NCI-H510A (cell line): ENCODE measurements around the gene EHBP1L1.
A peak's percentile ranks its signal among the peaks of the same experiment; 100 is the strongest.
"Not testable (repeated sequence)": the region's sequence is repeated elsewhere in the genome, so short reads cannot be mapped to it uniquely, and the experiment has no call there.

Experiments used
- DNase-seq: peaks from one replicate; lab custom pipeline; 2025; lab: John Stamatoyannopoulos, UW

Gene EHBP1L1

DNA sequence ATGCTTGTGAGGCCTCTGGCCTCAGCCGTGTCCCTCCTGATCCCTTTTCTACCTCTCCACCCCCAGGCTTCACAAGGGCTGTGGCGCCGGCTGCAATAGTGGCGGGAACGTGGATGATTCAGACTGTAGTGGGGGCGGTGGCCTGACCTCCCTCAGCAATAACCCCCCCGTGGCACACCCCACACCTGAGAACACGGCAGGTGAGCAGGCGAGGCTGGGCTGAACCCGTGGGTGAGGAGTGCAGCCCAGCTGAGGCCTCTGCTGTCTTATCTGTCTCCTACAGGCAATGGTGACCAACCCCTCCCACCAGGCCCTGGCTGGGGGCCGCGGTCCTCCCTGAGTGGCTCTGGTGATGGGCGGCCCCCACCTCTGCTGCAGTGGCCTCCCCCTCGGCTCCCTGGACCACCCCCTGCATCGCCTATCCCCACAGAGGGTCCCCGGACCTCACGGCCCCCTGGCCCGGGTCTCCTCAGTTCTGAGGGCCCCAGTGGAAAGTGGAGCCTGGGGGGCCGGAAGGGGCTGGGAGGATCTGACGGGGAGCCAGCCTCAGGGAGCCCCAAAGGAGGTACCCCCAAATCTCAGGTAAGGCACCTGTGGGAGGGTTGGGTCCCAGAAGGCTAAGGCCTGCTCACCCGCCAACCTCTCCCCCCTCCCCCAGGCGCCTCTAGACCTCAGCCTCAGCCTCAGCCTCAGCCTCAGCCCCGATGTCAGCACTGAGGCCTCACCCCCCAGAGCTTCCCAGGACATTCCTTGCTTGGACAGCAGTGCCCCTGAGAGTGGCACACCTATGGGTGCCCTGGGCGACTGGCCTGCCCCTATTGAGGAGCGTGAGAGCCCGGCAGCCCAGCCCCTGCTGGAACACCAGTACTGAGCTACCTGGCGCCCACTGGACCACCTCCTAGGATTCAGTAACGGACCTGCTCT, 60.5 kb downstream of the EHBP1L1 start:
- no peak for DNase-seq

- DNase-seq: no peak
Observed at GRCh38 chr11:65637032-65637557, 61.2 kb downstream of the EHBP1L1 start.

DNA sequence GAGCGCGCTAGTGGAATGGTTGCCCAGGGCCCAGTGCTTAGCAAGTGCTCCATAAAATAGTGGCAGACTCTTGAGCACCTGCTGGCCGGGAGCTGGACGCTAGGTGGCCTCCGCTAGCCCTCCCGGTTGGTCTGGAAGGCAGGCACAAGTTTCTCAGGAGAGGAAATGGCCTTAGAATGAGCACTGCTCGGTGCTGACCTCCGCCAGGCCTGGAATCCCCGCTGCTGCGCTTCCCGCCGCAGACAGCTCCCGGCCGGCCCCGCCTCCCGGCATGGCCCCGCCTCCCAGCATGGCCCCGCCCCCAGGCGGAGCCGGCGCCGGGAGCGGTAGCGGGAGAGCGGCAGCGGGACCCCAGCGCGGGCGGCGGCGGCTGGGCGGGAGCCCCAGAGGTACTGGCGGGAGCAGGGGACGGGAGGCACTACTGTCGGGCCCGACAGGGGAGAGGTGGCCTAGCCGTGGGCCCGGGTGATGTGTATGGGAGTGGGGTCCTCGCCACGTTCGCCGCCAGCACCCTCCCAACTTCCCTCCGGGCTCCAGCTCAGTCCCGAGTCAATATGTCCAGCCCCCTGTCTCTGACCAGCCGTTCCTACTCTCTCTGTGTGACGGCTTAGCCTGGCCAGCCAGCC, 62.1 kb downstream of the EHBP1L1 start, which contains the start of gene SIPA1:
Gene SIPA1, plus strand, starts transcription at position 308 of the 626 bp plus-strand sequence. CDS start 2,821 bp downstream, outside the sequence.
- no peak for DNase-seq

DNA sequence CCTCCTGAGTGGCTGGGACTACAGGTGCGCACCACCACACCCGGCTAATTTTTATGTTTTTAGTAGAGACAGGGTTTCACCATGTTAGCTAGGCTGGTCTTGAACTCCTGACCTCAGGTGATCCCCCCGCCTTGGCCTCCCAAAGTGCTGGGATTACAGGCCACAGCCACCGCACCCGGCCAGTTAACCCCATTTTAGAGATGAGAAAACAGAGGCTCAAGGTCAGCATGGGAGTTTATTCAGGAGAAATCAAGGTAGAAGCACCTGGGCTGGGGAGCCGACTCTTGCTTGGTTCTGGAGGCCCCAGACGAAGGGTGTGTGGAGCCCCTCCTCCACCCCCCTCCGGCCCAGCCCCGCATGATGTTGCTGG, 63.4 kb downstream of the EHBP1L1 start:
- not testable (repeated sequence) for DNase-seq

GRCh38 chr11:65639623-65640482, 64.0 kb downstream of the EHBP1L1 start:
- DNase-seq: peak; percentile 14

DNA sequence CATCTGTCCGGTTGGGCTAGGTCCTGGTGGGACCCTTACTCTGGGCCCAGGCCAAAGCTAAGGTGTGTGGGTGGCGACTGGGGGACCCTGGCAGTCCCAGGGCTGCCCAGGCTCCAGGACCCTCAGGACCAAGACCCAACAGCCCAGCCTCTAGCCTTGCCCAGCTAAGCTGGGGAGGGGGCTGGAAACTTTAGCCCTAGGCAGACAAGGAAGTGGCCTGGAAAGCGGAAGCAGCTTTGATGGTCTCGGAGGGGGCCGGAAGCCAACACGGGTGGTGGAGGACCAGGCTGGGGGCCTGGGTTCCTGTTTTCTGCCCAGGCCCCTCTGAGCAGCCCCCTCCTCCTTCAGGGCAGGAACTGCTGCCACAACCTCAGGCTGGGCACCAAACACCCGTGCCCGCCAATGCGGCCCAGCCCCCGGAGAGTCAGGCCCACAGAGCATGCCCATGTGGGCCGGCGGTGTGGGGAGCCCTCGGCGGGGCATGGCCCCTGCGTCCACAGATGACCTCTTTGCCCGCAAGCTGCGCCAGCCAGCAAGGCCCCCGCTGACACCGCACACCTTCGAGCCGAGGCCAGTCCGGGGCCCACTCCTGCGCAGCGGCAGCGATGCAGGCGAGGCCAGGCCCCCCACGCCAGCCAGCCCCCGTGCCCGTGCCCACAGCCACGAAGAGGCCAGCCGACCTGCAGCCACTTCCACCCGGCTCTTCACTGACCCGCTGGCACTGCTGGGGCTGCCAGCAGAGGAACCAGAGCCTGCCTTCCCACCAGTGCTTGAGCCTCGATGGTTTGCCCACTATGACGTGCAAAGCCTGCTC, 64.8 kb downstream of the EHBP1L1 start:
- DNase-seq: no peak

GRCh38 chr11:65641297-65642013, 65.6 kb downstream of the EHBP1L1 start:
- DNase-seq: no peak
